GM12891 (cell line): ENCODE results near the gene SPRED2.

Experiments
- PAX5 ChIP-seq: IDR thresholded peaks from 2 replicates; pipeline ENCODE4 v1.6.1; 2011; ENCODE audit warnings: low read length, moderate library complexity, mild to moderate bottlenecking; ENCODE audit not compliant: insufficient read depth, severe bottlenecking
- POLR2A ChIP-seq: IDR thresholded peaks from 2 replicates; pipeline ENCODE4 v1.6.1; 2011; ENCODE audit warnings: low read depth, low read length, control low read depth
- POLR2AphosphoS5 ChIP-seq: IDR thresholded peaks from 2 replicates; pipeline ENCODE4 v1.6.1; 2011; ENCODE audit warnings: low read depth, low read length, control low read depth
- SPI1 ChIP-seq: IDR thresholded peaks from 2 replicates; pipeline ENCODE4 v1.6.1; 2011; ENCODE audit warnings: low read depth, low read length, control low read depth
- TAF1 ChIP-seq: IDR thresholded peaks from 2 replicates; pipeline ENCODE4 v1.6.1; 2011; ENCODE audit warnings: low read depth, low read length, control low read depth

GRCh38 chr2:65382323-65382722 is 50.1 kb downstream of the SPRED2 start:
- TF ChIP-seq POLR2A: no peak
- TF ChIP-seq PAX5: no peak
- no peak for TF ChIP-seq SPI1
- no peak for TF ChIP-seq POLR2AphosphoS5
- TF ChIP-seq TAF1: no peak
